GM12874 (cell line): ENCODE data around the gene WDR76.
A peak's percentile ranks its signal among the peaks of the same experiment; 100 is the strongest.

Source experiments
- CTCF ChIP-seq: IDR thresholded peaks from 2 replicates; pipeline ENCODE4 v1.5.1; 2011; ENCODE audit warnings: low read depth, mild to moderate bottlenecking, control low read depth, low read length, moderate library complexity; ENCODE audit not compliant: insufficient read depth

The WDR76 gene

DNA sequence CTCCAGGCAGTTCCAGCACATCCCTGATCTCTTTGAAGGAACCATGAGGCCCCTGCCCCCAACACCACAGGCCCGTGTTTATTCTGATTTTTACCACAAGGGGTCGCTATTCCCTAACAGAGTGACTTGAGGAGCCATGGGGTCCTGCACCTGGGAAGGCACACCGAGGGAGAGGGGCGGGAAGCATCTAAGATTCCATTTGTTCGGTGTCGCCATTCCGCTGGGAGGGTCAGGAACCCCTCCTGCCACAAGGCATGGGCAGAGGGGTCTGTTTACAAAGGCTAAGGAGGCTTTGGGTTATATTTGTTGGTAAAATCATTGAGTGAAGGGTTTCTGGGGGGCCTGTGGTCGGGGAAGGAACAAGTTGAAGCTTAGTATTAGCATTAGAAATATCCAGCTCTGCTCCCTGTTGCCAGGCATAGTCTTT is 77.1 kb downstream of the WDR76 start:
- TF ChIP-seq CTCF, result peak; percentile 69

DNA sequence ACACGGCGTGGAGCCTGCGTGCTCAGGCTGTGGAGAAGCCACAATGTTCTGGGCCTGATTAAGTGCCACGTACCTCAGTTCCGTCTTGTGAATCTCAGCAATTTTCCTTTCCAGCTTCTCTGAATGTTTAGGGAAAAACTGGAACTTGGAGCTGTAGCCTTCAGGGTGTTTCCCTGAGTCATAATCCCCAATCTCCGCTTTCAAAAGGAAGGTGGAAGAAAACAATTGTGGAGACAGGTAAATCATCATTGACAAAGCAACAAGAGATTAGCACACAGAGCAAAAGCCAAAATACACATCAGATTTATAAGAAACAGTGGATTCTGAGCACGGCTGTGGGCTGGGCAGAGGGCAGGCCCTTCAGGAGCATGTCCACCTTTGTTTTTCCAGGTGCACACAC is 79.0 kb downstream of the WDR76 start:
- TF ChIP-seq CTCF, result no peak

- no peak for TF ChIP-seq CTCF
Observed at GRCh38 chr15:43908516-43909050, 81.8 kb downstream of the WDR76 start.

- TF ChIP-seq CTCF, result no peak
Observed at GRCh38 chr15:43911235-43911781, 84.5 kb downstream of the WDR76 start.

- no peak for TF ChIP-seq CTCF
Observed at GRCh38 chr15:43912208-43912607, 85.4 kb downstream of the WDR76 start.

DNA sequence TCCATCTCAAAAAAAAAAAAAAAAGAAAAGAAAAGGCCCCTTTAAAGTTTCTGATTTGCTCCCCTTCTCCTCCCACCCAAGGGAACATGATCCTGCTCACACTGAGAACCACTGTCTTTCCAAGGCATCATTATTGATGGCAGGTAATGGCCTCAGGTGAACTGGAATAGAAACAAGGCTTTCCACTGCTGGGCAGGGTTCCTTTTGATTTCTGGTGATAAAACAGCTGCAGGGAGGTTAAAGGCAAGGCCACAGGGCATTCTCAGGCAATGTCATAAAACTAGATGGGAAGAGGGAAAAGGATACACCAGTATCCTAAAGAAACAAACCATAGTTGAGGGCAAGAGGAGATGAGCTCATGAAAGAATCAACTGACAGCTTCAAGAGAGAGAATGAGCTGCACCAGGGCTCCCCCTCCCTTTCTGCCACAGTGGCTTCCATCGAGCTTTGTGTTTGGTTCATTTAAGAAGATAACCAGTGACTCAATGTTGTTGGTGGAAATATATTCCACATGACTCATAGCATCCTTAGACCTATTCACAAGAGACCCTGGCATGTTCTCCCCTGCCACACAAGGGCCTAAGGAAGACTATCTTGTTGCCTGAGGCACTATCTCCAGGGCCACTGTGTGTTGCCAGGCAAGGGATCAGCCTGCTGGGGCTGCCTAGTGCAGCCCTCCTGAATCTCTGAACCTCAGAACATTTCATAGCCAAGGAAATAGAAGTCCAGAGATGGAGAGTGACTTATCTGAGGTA is 86.4 kb downstream of the WDR76 start:
- no peak for TF ChIP-seq CTCF

- TF ChIP-seq CTCF, result no peak
Observed at GRCh38 chr15:43913941-43914340, 87.1 kb downstream of the WDR76 start.
